Measurements from ENCODE around the gene NR2E1.

DNA sequence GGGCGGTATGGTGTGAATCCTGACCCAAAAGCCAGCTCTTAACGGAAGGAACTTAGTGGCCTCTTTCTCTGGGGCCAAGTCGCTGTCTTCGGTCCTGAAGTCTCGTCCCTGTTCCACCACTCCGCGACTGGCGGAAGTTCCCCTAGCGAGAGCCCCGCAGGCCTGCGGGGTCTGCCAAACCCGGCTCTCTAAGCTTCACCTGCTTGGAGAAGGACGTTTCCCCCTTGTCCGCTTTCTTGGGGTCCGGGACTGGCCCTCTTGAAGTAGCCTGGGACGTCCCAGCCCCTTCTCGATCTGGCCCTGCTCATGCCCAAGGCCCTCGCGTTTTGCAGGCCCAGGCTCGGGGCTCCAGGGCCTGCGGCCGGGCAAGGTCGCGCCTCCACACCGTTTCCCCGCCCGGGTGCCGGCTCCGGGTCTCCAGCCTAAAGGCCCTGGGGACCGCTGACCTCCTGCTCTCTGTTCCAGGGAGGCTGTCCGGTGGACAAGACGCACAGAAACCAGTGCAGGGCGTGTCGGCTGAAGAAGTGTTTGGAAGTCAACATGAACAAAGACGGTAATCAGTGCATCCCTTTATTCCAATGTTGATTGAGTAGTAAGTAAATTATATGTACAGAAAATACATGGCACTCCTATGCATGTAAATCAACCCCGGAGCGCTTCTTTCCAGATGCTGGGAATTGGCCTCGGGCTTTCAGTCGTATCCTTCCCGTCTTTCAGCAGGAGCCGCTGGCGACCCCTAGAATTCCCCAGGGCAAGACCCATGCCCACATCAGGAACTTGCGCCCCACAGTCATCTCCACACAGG is 8.8 kb downstream of the NR2E1 start:
- TF ChIP-seq, protein P1, sequence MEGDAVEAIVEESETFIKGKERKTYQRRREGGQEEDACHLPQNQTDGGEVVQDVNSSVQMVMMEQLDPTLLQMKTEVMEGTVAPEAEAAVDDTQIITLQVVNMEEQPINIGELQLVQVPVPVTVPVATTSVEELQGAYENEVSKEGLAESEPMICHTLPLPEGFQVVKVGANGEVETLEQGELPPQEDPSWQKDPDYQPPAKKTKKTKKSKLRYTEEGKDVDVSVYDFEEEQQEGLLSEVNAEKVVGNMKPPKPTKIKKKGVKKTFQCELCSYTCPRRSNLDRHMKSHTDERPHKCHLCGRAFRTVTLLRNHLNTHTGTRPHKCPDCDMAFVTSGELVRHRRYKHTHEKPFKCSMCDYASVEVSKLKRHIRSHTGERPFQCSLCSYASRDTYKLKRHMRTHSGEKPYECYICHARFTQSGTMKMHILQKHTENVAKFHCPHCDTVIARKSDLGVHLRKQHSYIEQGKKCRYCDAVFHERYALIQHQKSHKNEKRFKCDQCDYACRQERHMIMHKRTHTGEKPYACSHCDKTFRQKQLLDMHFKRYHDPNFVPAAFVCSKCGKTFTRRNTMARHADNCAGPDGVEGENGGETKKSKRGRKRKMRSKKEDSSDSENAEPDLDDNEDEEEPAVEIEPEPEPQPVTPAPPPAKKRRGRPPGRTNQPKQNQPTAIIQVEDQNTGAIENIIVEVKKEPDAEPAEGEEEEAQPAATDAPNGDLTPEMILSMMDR (IDR thresholded peaks at IDR 0.05; ENCODE audit: low read depth, low read length), result no peak
- TF ChIP-seq POLR2A (IDR thresholded peaks at IDR 0.05; ENCODE audit: extremely low read depth, insufficient read length), result no peak

Data from NB4 (cell line).